Stomach (tissue), 9 donors: ENCODE data around the gene PLCB1. TPM values are rescaled to one million over a fixed set of nuclear protein-coding genes. Genes with fewer than 3 reads are reported as not detected.

ENCODE experiments used
- DNase-seq, 2 donors: peaks; one replicate each; pipeline versions ENCODE4 v3.0.0 to v3.0.0-alpha.2; 2013 to 2019
- H3K27ac ChIP-seq, 5 donors: fragments of 200-600 bp in 4 of 5; sonication (generic) in 4 of 5; one replicate each; pipeline ENCODE4 v1.5.1; 2013 to 2019; ENCODE audit warnings: mild to moderate bottlenecking in 1 of 5, moderate library complexity in 1 of 5
- H3K27me3 ChIP-seq, 3 donors: fragments of 200-600 bp; sonication (generic); one replicate each; pipeline ENCODE4 v1.5.1; 2017 to 2019; ENCODE audit warnings: mixed run types in 1 of 3
- H3K36me3 ChIP-seq, 4 donors: fragments of 200-600 bp; sonication (generic); 1 replicate in 3 of 4; 2 replicates in 1 of 4; pipeline ENCODE4 v1.5.1; 2016 to 2019
- H3K4me1 ChIP-seq, 4 donors: fragments of 200-600 bp; sonication (generic); one replicate each; pipeline ENCODE4 v1.5.1; 2016 to 2019
- H3K4me3 ChIP-seq, 4 donors: fragments of 200-600 bp; sonication (generic) in 3 of 4; one replicate each; pipeline ENCODE4 v1.5.1; 2016 to 2019; ENCODE audit warnings: mild to moderate bottlenecking in 1 of 4
- H3K9me3 ChIP-seq, 4 donors: fragments of 200-600 bp; sonication (generic); one replicate each; pipeline ENCODE4 v1.5.1; 2016 to 2019
- EP300 ChIP-seq: sonication (generic); formaldehyde crosslinking; IDR thresholded peaks from one replicate; pipeline ENCODE4 v1.6.1; 2017; ENCODE audit warnings: antibody characterized with exemption
- POLR2A ChIP-seq, 4 donors: fragments of 450-650 bp; IDR thresholded peaks; one replicate each; pipeline ENCODE4 v1.6.1; 2016; ENCODE audit warnings: antibody characterized with exemption in 4 of 4, control low read depth in 2 of 4, mild to moderate bottlenecking in 1 of 4, moderate library complexity in 1 of 4
- POLR2AphosphoS5 ChIP-seq, 3 donors: sonication (generic); formaldehyde crosslinking; IDR thresholded peaks; one replicate each; pipeline ENCODE4 v1.6.1; 2016; ENCODE audit warnings: antibody characterized with exemption in 3 of 3
- WGBS, 5 donors: extraction: QIAGEN DNeasy Blood & Tissue Kit in 3 of 5; methylation state at CpG; one replicate each; pipeline versions ENCODE4 v1.1.5 to v1.1.7; 2013 to 2018; 5-methylcytosine and 5-hydroxymethylcytosine counted together
- intact Hi-C: fragments of 100-400 bp; cut with DNase I; formaldehyde crosslinking; loops from one replicate; pipeline ENCODE4 v1.15.1; 2023; ENCODE audit warnings: low total_unique reads
- polyA plus RNA-seq, 3 donors: library from polyadenylated mRNA; stranded (reverse); fragments of 200-250 nt; gene quantifications; one replicate each; pipeline ENCODE4 v1.2.3, GENCODE V29; 2013
- total RNA-seq, 5 donors: library from RNA; depleted of rRNA; stranded (reverse); fragments of >200 nt; gene quantifications; one replicate each; pipeline versions ENCODE4 v1.1.0 to v1.2.3, GENCODE V29; 2014 to 2016
- TF ChIP-seq, protein P1 (sequence below), 7 experiments: fragments of 450-650 bp in 4 of 7; fragments of 200-600 bp in 3 of 7; sonication (generic) in 3 of 7; IDR thresholded peaks; one replicate each; pipeline ENCODE4 v1.5.1; 2016 to 2019; ENCODE audit warnings: antibody characterized with exemption in 7 of 7, control low read depth in 2 of 7, mild to moderate bottlenecking in 1 of 7
- donor health status: healthy with polysubstance abuse.
- donor health status: Bipolar disorder and iron deficiency.
- donor health status: healthy.

PLCB1 gene
- total and polyA plus RNA-seq, 8 donors, result 4.1 to 66.5 (median 11.7) TPM

DNA sequence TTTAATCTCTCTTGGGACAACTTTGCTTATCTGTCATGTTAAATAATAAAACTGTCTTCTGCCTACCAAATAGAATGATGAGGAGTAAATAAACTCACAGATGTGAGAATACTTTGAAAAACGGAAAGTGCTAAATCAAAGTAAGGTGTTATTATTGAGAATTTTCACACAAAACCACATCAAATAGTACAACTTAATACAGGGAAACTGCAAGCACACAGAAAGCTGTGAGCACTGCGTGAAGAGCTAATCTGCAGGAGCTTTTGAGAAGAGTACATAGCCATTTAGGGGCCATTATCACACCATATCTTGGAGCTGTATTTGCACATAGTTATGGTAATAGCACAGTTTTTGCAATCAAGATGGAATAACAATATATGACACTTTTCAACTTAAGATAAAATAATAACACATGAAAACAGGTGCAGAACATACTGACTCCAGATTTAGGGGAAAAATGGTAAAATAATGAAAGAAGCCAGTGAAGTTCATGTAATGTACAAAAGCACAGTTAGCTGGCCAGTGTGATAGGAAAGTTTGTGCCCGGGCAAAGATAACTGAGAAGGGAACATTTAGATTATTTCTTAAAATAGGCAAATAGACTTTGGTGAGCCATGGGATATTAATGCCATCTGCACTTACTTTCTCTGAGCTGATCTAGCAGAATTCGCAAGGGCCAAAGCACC lies 538.3 kb downstream of the PLCB1 start:
- Histone ChIP-seq H3K27me3 (no peaks in the 10 kb centered on the region), H3K27ac (no peak overlapping the region), H3K9me3 (no peaks in the 10 kb centered on the region), H3K4me1 (peaks cover 0 to 25% (median 7%) of the 10 kb centered on the region in 4 donors), H3K4me3 (no peak overlapping the region), H3K36me3 (peaks cover 0 to 7% (median 0%) of the 10 kb centered on the region in 4 donors)
- TF ChIP-seq, protein P1, sequence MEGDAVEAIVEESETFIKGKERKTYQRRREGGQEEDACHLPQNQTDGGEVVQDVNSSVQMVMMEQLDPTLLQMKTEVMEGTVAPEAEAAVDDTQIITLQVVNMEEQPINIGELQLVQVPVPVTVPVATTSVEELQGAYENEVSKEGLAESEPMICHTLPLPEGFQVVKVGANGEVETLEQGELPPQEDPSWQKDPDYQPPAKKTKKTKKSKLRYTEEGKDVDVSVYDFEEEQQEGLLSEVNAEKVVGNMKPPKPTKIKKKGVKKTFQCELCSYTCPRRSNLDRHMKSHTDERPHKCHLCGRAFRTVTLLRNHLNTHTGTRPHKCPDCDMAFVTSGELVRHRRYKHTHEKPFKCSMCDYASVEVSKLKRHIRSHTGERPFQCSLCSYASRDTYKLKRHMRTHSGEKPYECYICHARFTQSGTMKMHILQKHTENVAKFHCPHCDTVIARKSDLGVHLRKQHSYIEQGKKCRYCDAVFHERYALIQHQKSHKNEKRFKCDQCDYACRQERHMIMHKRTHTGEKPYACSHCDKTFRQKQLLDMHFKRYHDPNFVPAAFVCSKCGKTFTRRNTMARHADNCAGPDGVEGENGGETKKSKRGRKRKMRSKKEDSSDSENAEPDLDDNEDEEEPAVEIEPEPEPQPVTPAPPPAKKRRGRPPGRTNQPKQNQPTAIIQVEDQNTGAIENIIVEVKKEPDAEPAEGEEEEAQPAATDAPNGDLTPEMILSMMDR (IDR thresholded peaks at IDR 0.05), result no peak
- TF ChIP-seq EP300 (no peak), POLR2A (IDR thresholded peaks at IDR 0.05) (no peak), POLR2AphosphoS5 (IDR thresholded peaks at IDR 0.05) (no peak)
- DNase-seq, result no peak
- intact Hi-C loops, result no loop called here
- WGBS, 5 donors, result 28 to 55% (median 32%) methylated on average over 4 of the region's 4 CpGs

DNA sequence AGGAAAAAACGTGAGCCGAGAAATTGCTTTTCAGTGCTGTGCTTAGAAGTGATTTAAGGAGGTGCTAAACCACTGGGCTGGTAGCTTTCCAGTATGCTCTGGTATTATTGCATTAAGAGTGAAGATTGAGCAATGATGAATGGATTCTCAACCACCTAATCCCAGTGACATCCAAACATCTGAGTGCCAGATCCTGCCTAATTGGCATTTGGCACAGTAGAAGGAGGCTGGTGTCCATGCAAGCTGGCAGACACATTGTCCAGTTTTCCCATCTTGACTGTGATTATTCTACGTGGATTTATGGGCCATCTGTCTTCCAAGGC lies 538.8 kb downstream of the PLCB1 start:
- H3K4me1 ChIP-seq, result peaks cover 0 to 25% (median 7%) of the 10 kb centered on the region in 4 donors
- H3K9me3 ChIP-seq, result no peaks in the 10 kb centered on the region
- peaks cover 0 to 7% (median 0%) of the 10 kb centered on the region in 4 donors for H3K36me3 ChIP-seq
- no peak overlapping the region for H3K27ac ChIP-seq
- TF ChIP-seq, protein P1 (IDR thresholded peaks at IDR 0.05), result no peak
- TF ChIP-seq POLR2AphosphoS5 (IDR thresholded peaks at IDR 0.05) (no peak), EP300 (no peak)
- H3K27me3 ChIP-seq, result no peaks in the 10 kb centered on the region
- no peak for DNase-seq
- no peak overlapping the region for H3K4me3 ChIP-seq
- 47 to 57% (median 50%) methylated on average over 3 of the region's 3 CpGs for WGBS, 5 donors
- intact Hi-C loops, result no loop called here

DNA sequence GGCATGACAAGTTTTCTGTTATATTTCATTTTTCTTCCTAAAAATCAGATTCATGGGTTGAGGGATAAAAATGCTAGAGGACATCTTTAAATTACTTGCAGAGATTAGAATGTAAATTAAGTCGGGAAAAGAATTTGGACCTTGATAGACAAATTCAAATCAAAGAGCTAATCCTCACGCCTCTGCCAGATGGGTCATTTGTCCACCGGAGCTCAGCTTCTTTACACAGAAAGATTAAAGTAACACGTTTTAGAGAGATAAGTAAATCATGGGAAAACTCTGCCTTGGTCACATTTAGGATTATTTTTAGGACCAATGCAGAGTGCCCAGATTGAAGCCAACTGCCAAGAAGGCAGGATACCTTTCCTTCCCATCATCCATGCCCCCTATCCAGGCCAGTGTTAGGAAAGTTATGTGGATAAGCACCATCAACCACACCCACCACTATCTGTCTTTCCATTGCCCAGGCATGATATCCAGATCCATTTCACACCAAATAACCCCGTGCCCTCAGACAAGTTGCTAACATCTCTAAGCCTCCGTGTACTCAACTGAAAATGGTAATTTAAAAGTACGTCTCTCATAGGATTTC lies 539.4 kb downstream of the PLCB1 start:
- 62 to 69% (median 67%) methylated on average over 7 of the region's 7 CpGs for WGBS, 5 donors
- H3K27me3 ChIP-seq, result no peaks in the 10 kb centered on the region
- no peak overlapping the region for H3K4me3 ChIP-seq
- H3K4me1 ChIP-seq, result peaks cover 0 to 25% (median 7%) of the 10 kb centered on the region in 4 donors
- peaks cover 0 to 7% (median 0%) of the 10 kb centered on the region in 4 donors for H3K36me3 ChIP-seq
- no peaks in the 10 kb centered on the region for H3K9me3 ChIP-seq
- TF ChIP-seq POLR2A (IDR thresholded peaks at IDR 0.05) (no peak), POLR2AphosphoS5 (IDR thresholded peaks at IDR 0.05) (no peak), EP300 (no peak)
- TF ChIP-seq, protein P1 (IDR thresholded peaks at IDR 0.05), result no peak
- no peak for DNase-seq
- intact Hi-C loops, result no loop called here
- no peak overlapping the region for H3K27ac ChIP-seq

DNA sequence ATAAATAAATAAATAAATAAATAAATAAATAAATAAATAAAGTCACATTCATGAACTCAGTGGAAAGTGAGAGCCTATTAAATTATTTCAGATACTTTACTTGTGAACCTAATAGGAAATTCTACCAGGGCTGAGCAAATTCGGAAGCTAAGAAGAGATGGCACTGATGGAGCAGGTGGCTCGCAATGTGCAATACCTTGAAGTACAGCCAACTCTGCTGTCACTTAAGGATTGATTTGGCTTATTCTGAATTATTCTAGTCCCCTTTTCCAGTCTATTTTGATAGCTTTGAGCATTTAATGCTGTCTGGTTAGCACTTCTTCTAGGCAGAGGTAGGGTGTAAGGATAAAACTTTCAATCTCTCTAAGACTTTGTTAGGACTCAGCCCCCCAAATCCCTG lies 541.0 kb downstream of the PLCB1 start:
- TF ChIP-seq, protein P1 (IDR thresholded peaks at IDR 0.05), result no peak
- Histone ChIP-seq H3K9me3 (no peaks in the 10 kb centered on the region), H3K27me3 (no peaks in the 10 kb centered on the region), H3K36me3 (peaks cover 0 to 7% (median 0%) of the 10 kb centered on the region in 4 donors), H3K27ac (no peak overlapping the region), H3K4me1 (peaks cover 0 to 25% (median 7%) of the 10 kb centered on the region in 4 donors), H3K4me3 (no peak overlapping the region)
- DNase-seq, result no peak
- intact Hi-C loops, result no loop called here
- 93 to 100% (median 97%) methylated on average over 2 of the region's 2 CpGs for WGBS, 5 donors
